ENCODE data around the gene TBXAS1.

Gene TBXAS1

DNA sequence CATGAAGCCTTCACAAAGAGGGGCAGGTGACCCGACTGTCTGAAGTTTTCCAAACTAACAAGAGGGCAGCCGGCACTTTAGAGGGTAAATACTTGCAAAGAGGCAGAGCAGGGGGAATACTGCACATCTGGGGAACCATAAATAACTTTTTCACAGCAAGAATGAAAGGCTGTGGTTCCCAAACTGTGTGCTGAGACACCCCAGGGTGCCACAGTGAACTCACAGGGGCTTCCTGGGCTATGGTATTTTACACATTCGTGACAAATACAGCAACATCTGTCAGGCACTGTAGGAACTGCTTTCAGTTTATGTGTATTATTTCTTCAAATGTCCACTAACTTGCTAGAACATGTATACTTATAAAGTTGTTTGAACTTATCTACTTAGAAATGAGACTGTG lies 67.2 kb downstream of the TBXAS1 start:
- Histone ChIP-seq H4K8ac (ENCODE audit: low read length) (no peak overlapping the region), H2BK120ac (ENCODE audit: low read depth, low read length) (no peak overlapping the region), H3K9ac (ENCODE audit: low read length) (no peak overlapping the region), H2AK5ac (ENCODE audit: low read length, severe bottlenecking) (peak overlapping the region; percentile 42), H3K27me3 (ENCODE audit: control insufficient read depth in 1 of 2, insufficient read depth in 1 of 2, low read length in 2 of 2) (peaks cover 0 to 25% of the 10 kb centered on the region in 2 experiments), H2AFZ (ENCODE audit: low read depth, low read length) (no peak overlapping the region), H4K91ac (ENCODE audit: low read length) (no peak overlapping the region), H3K4me2 (ENCODE audit: low read length, poor library complexity, severe bottlenecking) (no peak overlapping the region), H3K18ac (ENCODE audit: low read depth in 1 of 2, low read length in 2 of 2) (no peak overlapping the region), H2BK5ac (ENCODE audit: low read depth, low read length, poor library complexity, severe bottlenecking) (no peak overlapping the region), H3K23ac (ENCODE audit: low read length in 2 of 2) (no peak overlapping the region), H2BK15ac (ENCODE audit: low read depth, poor library complexity, severe bottlenecking) (no peak overlapping the region), H3K4me3 (ENCODE audit: insufficient read depth in 1 of 2, low read depth in 1 of 2, low read length in 2 of 2) (no peak overlapping the region), H3K4me1 (ENCODE audit: control insufficient read depth, insufficient read depth, low read depth, low read length) (peaks cover 34% of the 10 kb centered on the region), H3K9me3 (ENCODE audit: control insufficient read depth, low read length) (no peaks in the 10 kb centered on the region), H3K14ac (ENCODE audit: low read length in 2 of 2) (no peak overlapping the region), H2BK12ac (ENCODE audit: low read length in 2 of 2) (no peak overlapping the region), H3K79me1 (replicated peaks; ENCODE audit: low read length, poor library complexity, severe bottlenecking) (no peaks in the 10 kb centered on the region), H3K27ac (ENCODE audit: low read length, poor library complexity, severe bottlenecking) (no peak overlapping the region), H3K4ac (ENCODE audit: low read depth in 1 of 2, low read length in 2 of 2) (no peak overlapping the region), H3K36me3 (ENCODE audit: control insufficient read depth in 1 of 2, insufficient read depth in 2 of 2, low read depth in 1 of 2, low read length in 2 of 2) (no peaks in the 10 kb centered on the region)
- WGBS, result 93% methylated on average over 2 of the region's 3 CpGs
- no peak for DNase-seq

DNA sequence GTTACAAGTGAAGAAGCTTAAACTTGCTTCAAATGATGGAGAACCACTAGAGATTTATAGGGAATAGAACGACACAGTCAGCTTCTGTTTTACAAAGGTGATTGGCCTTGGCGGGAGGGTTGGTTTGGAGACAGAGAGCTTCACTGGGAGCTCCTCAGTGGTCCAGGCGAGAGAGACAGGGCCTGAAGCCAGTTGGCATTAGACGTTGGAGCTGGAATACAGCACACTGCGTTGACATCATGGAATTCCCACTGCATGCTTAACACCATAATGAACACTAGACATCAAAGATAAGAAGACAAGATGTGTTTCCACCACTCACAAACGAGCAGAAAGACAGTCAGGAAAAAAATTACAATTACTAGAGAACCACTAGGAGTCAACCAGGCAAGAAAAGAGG lies 67.8 kb downstream of the TBXAS1 start:
- Histone ChIP-seq H2BK15ac (ENCODE audit: low read depth, poor library complexity, severe bottlenecking) (no peak overlapping the region), H2BK12ac (ENCODE audit: low read length in 2 of 2) (no peak overlapping the region), H3K4me3 (ENCODE audit: insufficient read depth in 1 of 2, low read depth in 1 of 2, low read length in 2 of 2) (no peak overlapping the region), H3K4me2 (ENCODE audit: low read length, poor library complexity, severe bottlenecking) (no peak overlapping the region), H3K27me3 (ENCODE audit: control insufficient read depth in 1 of 2, insufficient read depth in 1 of 2, low read length in 2 of 2) (peaks cover 0 to 25% of the 10 kb centered on the region in 2 experiments), H3K4ac (ENCODE audit: low read depth in 1 of 2, low read length in 2 of 2) (no peak overlapping the region), H3K18ac (ENCODE audit: low read depth in 1 of 2, low read length in 2 of 2) (no peak overlapping the region), H3K9ac (ENCODE audit: low read length) (no peak overlapping the region), H3K9me3 (ENCODE audit: control insufficient read depth, low read length) (no peaks in the 10 kb centered on the region), H3K79me1 (replicated peaks; ENCODE audit: low read length, poor library complexity, severe bottlenecking) (no peaks in the 10 kb centered on the region), H3K23ac (ENCODE audit: low read length in 2 of 2) (no peak overlapping the region), H2BK120ac (ENCODE audit: low read depth, low read length) (no peak overlapping the region), H3K36me3 (ENCODE audit: control insufficient read depth in 1 of 2, insufficient read depth in 2 of 2, low read depth in 1 of 2, low read length in 2 of 2) (no peaks in the 10 kb centered on the region), H3K14ac (ENCODE audit: low read length in 2 of 2) (no peak overlapping the region), H2AFZ (ENCODE audit: low read depth, low read length) (no peak overlapping the region), H3K4me1 (ENCODE audit: control insufficient read depth, insufficient read depth, low read depth, low read length) (peaks cover 34% of the 10 kb centered on the region), H4K8ac (ENCODE audit: low read length) (no peak overlapping the region), H2AK5ac (ENCODE audit: low read length, severe bottlenecking) (peak overlapping the region; percentile 26), H4K91ac (ENCODE audit: low read length) (no peak overlapping the region), H3K27ac (ENCODE audit: low read length, poor library complexity, severe bottlenecking) (no peak overlapping the region), H2BK5ac (ENCODE audit: low read depth, low read length, poor library complexity, severe bottlenecking) (no peak overlapping the region)
- 89% methylated on average over 5 of the region's 6 CpGs for WGBS
- DNase-seq, result no peak

DNA sequence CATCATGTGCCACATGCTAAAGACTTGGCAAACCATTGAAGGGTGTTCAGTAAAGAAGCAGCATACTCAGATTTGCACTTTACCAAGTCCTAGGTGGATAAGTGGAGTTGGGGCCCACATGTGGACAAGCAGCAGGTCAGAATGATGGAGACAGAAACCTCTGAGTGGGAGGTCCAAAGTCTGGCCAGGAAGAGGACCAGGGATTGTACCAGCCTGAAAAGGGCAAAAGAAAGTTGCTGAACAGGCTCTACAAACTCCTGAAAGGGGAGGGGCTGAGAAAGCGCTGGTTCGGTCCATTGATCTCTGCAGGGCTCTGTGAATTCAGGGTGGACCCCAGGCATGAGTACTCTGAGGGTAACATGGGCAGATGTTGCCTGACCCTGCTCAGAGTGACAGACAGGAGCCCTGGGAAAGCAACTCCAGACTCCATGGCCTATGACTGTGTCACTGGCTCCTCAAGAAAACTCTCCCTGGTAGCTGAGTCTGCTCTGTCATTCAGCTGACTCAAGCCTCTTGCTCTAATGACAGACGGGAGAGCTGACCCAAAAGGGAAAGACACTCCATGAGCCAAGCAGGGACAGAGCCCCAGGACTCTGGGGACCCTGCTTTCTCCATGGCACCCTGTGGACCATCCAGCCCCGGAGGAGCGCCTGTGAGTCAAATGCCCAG lies 68.5 kb downstream of the TBXAS1 start:
- H3K14ac ChIP-seq (ENCODE audit: low read length in 2 of 2), result no peak overlapping the region
- WGBS, result 90% methylated on average over 5 of the region's 5 CpGs
- no peaks in the 10 kb centered on the region for H3K9me3 ChIP-seq (ENCODE audit: control insufficient read depth, low read length)
- no peak overlapping the region for H3K27ac ChIP-seq (ENCODE audit: low read length, poor library complexity, severe bottlenecking)
- peak; percentile 14 for DNase-seq
- no peak overlapping the region for H3K4me2 ChIP-seq (ENCODE audit: low read length, poor library complexity, severe bottlenecking)
- no peak overlapping the region for H3K23ac ChIP-seq (ENCODE audit: low read length in 2 of 2)
- H3K9ac ChIP-seq (ENCODE audit: low read length), result no peak overlapping the region
- peak overlapping the region; percentile 19 for H2AK5ac ChIP-seq (ENCODE audit: low read length, severe bottlenecking)
- no peaks in the 10 kb centered on the region for H3K36me3 ChIP-seq (ENCODE audit: control insufficient read depth in 1 of 2, insufficient read depth in 2 of 2, low read depth in 1 of 2, low read length in 2 of 2)
- no peak overlapping the region for H2BK15ac ChIP-seq (ENCODE audit: low read depth, poor library complexity, severe bottlenecking)
- no peak overlapping the region for H3K4me3 ChIP-seq (ENCODE audit: insufficient read depth in 1 of 2, low read depth in 1 of 2, low read length in 2 of 2)
- no peak overlapping the region for H2BK120ac ChIP-seq (ENCODE audit: low read depth, low read length)
- no peaks in the 10 kb centered on the region for H3K79me1 ChIP-seq (replicated peaks; ENCODE audit: low read length, poor library complexity, severe bottlenecking)
- H2AFZ ChIP-seq (ENCODE audit: low read depth, low read length), result no peak overlapping the region
- H3K27me3 ChIP-seq (ENCODE audit: control insufficient read depth in 1 of 2, insufficient read depth in 1 of 2, low read length in 2 of 2), result peaks cover 0 to 25% of the 10 kb centered on the region in 2 experiments
- H4K91ac ChIP-seq (ENCODE audit: low read length), result no peak overlapping the region
- no peak overlapping the region for H3K18ac ChIP-seq (ENCODE audit: low read depth in 1 of 2, low read length in 2 of 2)
- H3K4ac ChIP-seq (ENCODE audit: low read depth in 1 of 2, low read length in 2 of 2), result no peak overlapping the region
- no peak overlapping the region for H2BK5ac ChIP-seq (ENCODE audit: low read depth, low read length, poor library complexity, severe bottlenecking)
- peaks cover 34% of the 10 kb centered on the region for H3K4me1 ChIP-seq (ENCODE audit: control insufficient read depth, insufficient read depth, low read depth, low read length)
- no peak overlapping the region for H2BK12ac ChIP-seq (ENCODE audit: low read length in 2 of 2)
- H4K8ac ChIP-seq (ENCODE audit: low read length), result no peak overlapping the region

DNA sequence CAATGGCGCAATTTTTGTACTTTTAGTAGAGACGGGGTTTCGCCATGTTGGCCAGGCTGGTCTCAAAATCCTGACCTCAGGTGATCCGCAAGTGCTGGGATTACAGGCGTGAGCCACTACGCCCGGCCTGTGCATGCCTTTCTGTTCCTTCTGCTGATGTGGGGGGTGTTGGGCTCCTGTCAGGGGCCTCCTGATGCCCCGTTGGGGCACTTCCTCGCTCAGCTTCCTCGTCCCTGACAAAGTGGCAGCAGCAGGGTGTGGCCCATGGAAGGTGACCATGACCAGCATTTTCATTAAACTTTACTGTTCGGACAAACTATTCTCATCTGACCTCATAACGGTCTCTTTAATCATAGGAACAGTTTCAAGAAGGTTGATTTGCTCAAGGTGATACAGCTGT lies 69.4 kb downstream of the TBXAS1 start:
- WGBS, result 91% methylated on average over 12 of the region's 12 CpGs

More for the DNA sequence above, 69.4 kb downstream of the TBXAS1 start:
- H4K91ac ChIP-seq (ENCODE audit: low read length), result no peak overlapping the region
- H3K14ac ChIP-seq (ENCODE audit: low read length in 2 of 2), result no peak overlapping the region
- no peaks in the 10 kb centered on the region for H3K79me1 ChIP-seq (replicated peaks; ENCODE audit: low read length, poor library complexity, severe bottlenecking)
- no peak overlapping the region for H4K8ac ChIP-seq (ENCODE audit: low read length)
- no peak overlapping the region for H2BK12ac ChIP-seq (ENCODE audit: low read length in 2 of 2)
- H2AK5ac ChIP-seq (ENCODE audit: low read length, severe bottlenecking), result peak overlapping the region; percentile 84
- DNase-seq, result no peak
- H3K9ac ChIP-seq (ENCODE audit: low read length), result no peak overlapping the region
- H3K4me2 ChIP-seq (ENCODE audit: low read length, poor library complexity, severe bottlenecking), result no peak overlapping the region
- peaks cover 32% of the 10 kb centered on the region for H3K4me1 ChIP-seq (ENCODE audit: control insufficient read depth, insufficient read depth, low read depth, low read length)
- peak overlapping the region; percentile 81 for H2BK5ac ChIP-seq (ENCODE audit: low read depth, low read length, poor library complexity, severe bottlenecking)
- H3K27ac ChIP-seq (ENCODE audit: low read length, poor library complexity, severe bottlenecking), result peak overlapping the region; percentile 92
- H3K27me3 ChIP-seq (ENCODE audit: control insufficient read depth in 1 of 2, insufficient read depth in 1 of 2, low read length in 2 of 2), result peaks cover 0 to 25% of the 10 kb centered on the region in 2 experiments
- no peaks in the 10 kb centered on the region for H3K36me3 ChIP-seq (ENCODE audit: control insufficient read depth in 1 of 2, insufficient read depth in 2 of 2, low read depth in 1 of 2, low read length in 2 of 2)
- H3K4ac ChIP-seq (ENCODE audit: low read depth in 1 of 2, low read length in 2 of 2), result no peak overlapping the region
- no peak overlapping the region for H3K4me3 ChIP-seq (ENCODE audit: insufficient read depth in 1 of 2, low read depth in 1 of 2, low read length in 2 of 2)
- no peak overlapping the region for H2BK15ac ChIP-seq (ENCODE audit: low read depth, poor library complexity, severe bottlenecking)
- no peak overlapping the region for H3K23ac ChIP-seq (ENCODE audit: low read length in 2 of 2)
- H3K9me3 ChIP-seq (ENCODE audit: control insufficient read depth, low read length), result no peaks in the 10 kb centered on the region
- H2BK120ac ChIP-seq (ENCODE audit: low read depth, low read length), result no peak overlapping the region
- H2AFZ ChIP-seq (ENCODE audit: low read depth, low read length), result no peak overlapping the region
- H3K18ac ChIP-seq (ENCODE audit: low read depth in 1 of 2, low read length in 2 of 2), result no peak overlapping the region

Data from mesenchymal stem cell (in vitro differentiated cells and primary cell).